Right ventricle myocardium inferior (tissue), 1 donor: ENCODE measurements around the gene DNAJA3. TPM values are rescaled to one million over a fixed set of nuclear protein-coding genes. Genes with fewer than 3 reads are reported as not detected.

Experiments used
- ATAC-seq: fragments of 200-7000 bp; cut with Tn5 transposase; one replicate; pipeline ENCODE4 v1.9.1; 2020; ENCODE audit warnings: mild to moderate bottlenecking, moderate library complexity
- DNase-seq: peaks from one replicate; pipeline ENCODE4 v3.0.0; 2021; ENCODE audit errors: missing footprints
- intact Hi-C: fragments of 100-400 bp; cut with DNase I; formaldehyde crosslinking; loops from one replicate; pipeline ENCODE4 v1.11.0; 2022
- total RNA-seq: library from RNA; stranded (reverse); fragmentation: NEBNext Ultra II Directional; extraction: Animal tissue kit (Norgen Biotek cat#: 25700); gene quantifications from one replicate; pipeline ENCODE4 v1.2.1, GENCODE V29; 2021
- donor health status: DM: no; HTN: yes; CAD: no; lungs with severe emphysema.

The DNAJA3 gene
- total RNA-seq, 1 donor from 2014 or later, result 71.4 TPM

DNA sequence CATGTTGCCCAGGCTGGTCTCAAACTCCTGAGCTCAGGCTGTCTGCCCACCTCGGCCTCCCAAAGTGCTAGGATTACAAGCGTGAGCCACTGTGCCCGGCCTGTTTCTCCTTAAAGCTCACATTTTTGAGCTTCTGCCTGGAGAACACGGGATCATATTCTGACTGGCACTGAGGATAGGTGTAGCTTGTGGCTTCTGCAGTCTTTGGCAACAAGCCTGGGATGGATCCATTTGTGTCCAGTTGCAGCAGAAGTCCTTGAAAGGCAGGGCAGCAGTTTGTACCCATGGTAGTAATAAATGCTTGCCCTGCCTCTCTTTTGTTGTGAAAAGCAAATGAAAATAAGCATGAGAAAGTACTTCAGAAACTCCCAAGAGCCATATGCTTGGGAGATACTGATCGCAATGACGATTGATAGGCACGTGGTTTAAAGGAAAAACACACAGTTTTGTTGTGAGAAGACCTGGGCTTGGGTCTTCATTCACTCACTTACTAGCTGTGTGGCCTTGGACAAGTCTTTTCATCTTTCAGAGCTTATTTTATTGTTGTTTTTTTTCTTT, 6.2 kb upstream of the DNAJA3 start:
- ATAC-seq, result no peak
- intact Hi-C loops, result no loop called here
- DNase-seq, result no peak

DNA sequence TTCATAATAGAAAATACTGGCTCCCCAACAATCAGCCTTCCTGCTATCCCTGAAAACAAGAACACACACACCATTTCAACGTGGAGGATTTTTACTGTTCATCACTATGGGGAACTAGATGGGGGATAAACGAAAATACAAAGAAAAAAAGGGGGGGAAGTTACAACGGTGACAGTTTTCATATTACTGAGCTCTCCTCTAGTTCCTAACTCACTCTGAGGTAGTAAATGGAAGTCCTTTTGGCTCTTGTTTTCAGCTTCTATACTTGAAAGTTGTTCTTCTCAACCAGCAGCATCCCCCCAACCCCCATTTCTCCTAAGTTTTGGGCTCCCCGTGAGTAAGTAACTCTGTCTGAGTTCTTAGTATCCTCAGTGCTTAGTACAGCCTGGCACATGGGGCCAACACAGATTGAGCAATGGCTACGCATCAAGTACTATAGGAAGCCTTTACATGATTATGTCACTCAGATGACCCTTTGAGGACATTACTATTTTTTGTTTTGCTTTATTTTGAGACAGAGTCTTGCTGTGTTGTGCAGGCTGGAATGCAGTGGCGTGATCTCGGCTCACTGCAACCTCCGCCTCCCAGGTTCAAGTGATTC, 5.1 kb upstream of the DNAJA3 start:
- DNase-seq (no peak), ATAC-seq (no peak)
- intact Hi-C loops, result no loop called here

DNA sequence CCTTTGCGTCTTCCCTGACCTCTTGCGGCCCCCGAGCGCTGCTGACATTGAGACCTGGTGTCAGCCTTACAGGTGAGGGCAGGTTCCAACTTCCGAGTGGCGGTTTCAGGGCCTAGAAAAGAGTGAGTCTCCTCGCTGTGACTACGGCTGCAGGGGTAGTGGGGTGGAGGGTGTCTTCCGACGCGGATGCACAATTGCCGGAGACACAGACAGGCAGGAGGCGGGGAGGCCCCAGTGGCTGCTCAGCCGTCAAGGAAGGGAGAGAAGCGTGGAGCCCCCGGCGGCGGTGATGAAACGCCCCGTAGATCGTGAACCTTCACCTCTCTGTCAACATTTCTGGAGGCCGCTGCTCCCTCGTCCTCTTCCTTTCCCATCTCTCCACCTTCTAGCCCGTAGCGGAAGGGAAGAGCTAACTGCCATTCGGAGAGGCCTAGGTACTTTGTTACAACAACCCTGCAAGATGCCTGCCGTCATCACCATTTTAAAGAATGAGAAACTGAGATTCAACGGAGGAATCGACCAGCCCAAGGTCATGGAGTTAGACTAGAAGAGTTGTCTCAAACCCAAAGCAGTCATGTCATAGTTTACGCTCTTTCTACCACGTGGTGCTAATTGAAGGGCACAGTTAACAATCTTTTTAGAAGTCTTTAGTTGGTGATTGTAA, 485 bp downstream of the DNAJA3 start:
- no peak for ATAC-seq
- DNase-seq, result no peak
- intact Hi-C loops, result no loop called here

DNA sequence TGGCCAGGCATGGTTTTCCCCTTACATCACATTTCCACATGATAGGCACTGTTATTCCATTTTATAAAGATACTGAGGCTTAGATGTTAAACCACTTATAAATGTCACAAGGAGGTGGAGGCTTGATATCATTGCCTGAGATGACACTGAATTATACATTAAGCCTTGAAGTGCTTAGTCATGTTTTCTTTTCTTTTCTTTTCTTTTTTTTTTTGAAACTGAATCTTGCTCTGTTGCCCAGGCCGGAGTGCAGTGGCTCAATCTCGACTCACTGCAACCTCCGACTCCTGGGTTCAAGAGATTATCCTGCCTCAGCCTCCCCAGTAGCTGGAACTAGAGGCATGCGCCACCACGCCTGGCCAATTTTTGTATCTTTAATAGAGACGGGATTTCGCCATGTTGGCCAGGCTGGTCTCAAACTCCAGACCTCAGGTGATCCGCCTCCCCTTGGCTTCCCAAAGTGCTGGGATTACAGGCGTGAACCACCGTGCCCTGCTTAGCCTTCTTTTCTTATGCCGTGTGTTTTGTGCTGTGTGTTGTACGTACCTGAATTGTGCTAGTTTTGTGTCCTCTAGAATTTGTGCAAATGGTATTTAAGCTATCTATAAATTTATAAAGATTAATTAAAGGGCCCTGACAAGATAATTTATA, 1.2 kb downstream of the DNAJA3 start:
- ATAC-seq (no peak), DNase-seq (no peak)
- intact Hi-C loops, result no loop called here

DNA sequence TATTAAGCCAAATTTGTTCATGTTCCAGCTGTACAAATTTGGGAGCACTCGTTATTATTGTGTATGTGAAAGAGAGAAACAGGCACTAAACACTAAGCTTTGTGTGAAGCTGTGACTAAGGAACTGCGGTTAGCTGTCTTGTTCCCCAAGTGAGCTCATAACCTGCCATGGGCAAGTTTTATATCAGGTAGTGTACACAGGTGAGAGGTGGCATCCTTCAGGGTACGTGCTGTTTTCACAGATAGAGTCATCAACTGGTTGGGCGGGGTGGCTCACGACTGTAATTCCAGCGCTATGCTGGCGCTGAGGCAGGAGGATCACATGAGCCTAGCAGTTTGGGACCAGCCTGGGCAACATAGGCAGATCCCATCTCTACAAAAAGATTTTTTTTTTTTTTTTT, 2.8 kb downstream of the DNAJA3 start:
- DNase-seq, result no peak
- no peak for ATAC-seq
- intact Hi-C loops, result no loop called here

DNA sequence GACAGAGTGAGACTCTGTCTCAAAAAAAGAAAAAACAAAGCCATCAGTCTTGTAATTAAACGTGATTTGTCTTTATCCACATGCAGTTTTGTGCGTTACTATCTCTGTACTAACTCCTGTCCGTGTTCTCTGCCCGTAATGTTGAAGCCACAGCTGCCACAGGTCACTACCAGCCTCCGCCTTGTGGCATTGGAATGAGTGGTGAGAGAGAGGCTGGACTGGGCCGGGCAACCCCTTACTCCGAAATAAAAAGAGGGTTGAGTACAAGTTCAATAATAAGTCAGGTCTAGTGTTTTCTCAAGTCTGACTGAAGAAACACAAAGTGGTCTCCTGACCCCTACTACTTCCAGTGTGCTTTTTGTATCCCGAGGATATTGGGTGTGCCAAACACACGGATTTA, 5.4 kb downstream of the DNAJA3 start:
- intact Hi-C loops, result no loop called here
- DNase-seq (no peak), ATAC-seq (no peak)

DNA sequence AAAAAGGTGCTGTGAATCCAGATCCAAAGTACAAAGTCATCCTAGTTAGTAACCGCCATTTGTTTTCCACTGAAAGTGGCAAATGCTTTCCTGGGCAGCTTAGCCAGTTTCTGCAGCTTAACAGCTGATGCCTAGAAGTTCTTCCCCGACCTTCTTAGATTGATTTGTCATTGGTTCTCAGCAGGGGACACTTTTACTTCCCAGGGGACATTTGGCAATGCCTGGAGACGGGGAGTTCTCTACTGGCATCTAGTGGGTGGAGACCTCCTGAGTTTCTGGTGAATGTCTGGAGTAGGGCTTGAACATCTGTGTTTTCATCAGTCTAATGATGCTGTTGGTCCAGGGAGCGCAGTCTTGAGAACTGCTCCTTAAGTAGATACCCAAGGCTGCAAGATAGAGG, 7.6 kb downstream of the DNAJA3 start:
- no peak for DNase-seq
- intact Hi-C loops, result no loop called here
- ATAC-seq, result no peak

DNA sequence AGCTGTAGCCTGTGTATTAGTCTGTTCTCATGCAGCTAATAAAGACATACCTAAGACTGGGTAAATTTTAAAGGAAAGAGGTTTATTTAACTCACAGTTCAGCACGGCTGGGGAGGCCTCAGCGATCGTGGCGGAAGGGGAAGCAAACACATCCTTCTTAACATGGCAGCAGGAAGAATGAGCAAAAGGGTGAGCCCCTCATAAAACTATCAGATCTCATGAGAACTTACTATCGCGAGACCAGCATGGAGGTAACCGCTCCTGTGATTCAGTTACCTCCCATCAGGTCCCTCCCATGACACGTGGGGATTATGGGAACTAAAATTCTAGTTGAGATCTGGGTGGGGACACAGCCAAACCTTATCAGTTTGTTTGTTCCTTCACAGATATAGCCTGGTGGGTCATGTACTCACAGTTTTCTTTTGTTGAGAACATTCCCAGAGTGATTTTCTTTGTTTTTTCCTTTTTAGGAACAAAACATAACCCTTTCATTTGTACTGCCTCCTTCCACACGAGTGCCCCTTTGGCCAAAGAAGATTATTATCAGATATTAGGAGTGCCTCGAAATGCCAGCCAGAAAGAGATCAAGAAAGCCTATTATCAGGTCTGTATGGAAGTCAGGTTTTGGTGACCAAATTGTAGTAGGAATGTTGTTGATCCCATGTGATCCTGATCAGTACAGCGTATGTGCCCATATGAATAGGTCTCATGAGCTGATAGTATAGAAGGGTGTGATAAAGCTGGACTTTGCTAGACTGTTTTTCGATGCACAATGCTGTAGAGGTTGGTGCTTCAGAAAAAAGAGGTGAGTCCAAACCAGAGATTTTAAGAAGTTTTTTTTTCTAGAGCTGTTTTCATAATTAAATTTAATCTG, 8.5 kb downstream of the DNAJA3 start:
- ATAC-seq (no peak), DNase-seq (no peak)
- intact Hi-C loops, result no loop called here

DNA sequence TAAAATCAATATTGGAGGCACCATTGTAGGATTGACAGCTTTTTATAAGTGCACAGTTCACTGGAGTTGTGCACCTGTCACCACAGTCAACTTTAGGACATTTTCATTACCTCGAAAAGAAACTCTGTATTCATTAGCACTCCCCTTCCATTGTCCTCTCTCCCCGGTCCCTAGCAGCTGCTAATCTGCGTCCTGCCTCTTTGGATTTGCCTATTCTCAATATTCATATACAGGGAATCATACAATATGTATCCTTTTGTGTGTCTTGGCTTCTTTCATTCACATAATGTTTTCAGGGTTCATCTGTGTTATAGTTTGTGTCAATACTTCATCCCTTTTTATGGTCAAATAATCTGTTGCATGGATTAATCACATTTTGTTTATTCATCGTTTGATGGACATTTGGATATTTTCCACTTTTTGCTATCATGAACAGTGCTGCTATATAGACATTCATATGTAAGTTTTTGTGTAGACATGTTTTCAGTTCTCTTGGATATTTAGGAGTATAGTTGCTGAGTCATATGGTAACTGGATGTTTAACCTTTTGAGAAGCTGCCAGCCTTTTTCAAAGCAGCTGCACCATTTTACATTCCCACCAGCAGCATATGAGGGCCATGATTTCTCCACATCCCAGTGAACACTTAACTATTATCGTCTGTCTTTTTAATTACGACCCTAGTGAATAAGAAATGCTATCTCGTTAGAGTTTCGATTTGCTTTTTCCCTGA, 9.8 kb downstream of the DNAJA3 start:
- intact Hi-C loops, result no loop called here
- ATAC-seq, result no peak

DNA sequence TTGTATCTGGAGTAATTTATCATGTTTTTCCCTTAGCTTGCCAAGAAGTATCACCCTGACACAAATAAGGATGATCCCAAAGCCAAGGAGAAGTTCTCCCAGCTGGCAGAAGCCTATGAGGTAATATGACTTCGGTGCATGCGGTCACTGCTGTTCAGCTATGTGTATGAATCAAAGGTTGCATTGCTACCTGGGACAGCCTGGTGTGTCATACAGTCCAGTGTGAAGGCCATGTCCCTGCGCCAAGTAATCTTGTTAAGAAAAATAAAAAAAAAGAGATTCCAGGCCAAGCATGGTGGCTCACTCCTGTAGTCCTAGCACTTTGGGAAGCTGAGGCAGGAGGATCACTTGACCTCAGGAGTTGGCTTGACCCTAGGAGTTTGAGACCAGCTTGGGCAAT, 11.7 kb downstream of the DNAJA3 start:
- no peak for ATAC-seq
- intact Hi-C loops, result no loop called here
- no peak for DNase-seq

More for the DNA sequence above, 9.8 kb downstream of the DNAJA3 start:
- DNase-seq, result no peak

DNA sequence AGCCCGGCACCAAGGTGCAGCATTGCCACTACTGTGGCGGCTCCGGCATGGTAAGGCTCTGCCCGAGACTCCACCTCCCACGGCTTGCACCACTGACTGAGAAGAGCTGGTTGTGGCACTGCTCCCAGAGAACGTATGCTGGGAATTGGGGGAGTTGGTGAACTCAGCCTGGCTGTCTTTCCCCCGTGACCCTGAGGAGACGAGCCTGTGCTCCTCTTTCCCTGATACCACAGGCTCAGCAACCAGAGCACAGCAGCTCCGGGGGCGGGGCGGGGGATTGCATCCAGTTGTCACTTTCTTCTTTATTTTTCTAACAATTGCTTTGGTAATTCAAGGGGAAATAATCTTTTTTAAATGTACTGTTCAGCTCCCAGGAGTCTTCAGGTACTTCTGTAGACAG, 16.7 kb downstream of the DNAJA3 start:
- intact Hi-C loops, result no loop called here
- DNase-seq (no peak), ATAC-seq (no peak)

DNA sequence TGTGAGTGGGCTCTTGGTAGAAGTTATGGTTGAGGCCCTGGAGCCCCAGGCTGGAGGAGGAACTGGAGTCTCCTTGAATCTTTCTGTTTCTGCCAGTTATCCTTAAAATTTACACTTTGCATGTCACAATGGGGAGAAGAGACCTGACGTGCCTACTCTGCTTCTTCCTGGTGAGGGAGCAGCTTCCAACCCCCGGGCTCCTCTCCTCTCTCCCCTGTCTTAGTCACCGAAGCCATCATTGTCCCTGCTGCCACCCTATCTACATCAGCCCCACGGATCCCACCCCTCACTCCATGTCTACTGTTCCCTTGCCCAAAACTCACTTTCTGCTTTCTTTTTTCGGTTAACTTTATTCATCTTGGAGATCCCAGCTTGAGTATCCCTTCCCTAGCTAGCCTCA, 17.6 kb downstream of the DNAJA3 start:
- no peak for DNase-seq
- intact Hi-C loops, result no loop called here
- no peak for ATAC-seq

DNA sequence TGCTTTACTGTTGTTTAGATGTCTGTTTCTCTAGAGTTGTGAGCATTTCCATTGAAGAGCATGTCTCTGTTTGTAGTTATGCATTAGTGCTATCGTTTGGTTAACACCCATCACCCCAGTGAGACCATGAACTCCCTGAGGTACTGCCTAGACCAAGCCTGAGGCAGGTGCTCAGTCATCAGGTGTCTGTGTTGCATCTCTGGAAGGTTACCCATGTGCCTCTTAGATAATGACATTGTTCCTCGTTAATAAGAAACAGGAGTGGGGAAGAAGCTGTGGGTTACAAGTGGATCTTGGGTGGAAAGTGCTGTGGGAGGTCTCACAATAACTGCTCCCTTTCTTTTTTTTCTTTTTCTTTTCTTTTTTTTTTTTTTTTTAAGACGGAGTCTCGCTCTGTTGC, 18.3 kb downstream of the DNAJA3 start:
- ATAC-seq (no peak), DNase-seq (no peak)
- intact Hi-C loops, result no loop called here

DNA sequence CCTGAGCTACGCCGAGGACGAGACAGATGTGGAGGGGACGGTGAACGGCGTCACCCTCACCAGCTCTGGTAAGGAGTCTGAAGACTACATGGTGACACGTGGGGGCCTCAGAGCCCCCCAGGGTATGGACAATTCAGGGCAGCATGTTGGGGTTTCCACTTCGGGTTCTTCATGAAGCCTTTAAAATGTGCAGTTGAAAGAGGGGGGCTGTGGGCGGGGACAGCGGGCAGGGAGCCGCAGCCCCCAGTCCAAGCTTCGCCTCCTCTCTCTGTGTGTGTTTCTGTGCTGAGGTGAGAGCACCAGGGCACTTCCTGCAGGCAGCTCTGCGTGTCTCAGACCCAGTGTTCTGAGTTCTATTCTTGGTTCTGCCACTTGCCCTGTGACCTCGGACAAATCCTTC, 24.8 kb downstream of the DNAJA3 start:
- DNase-seq (no peak), ATAC-seq (no peak)
- intact Hi-C loops, result no loop called here

DNA sequence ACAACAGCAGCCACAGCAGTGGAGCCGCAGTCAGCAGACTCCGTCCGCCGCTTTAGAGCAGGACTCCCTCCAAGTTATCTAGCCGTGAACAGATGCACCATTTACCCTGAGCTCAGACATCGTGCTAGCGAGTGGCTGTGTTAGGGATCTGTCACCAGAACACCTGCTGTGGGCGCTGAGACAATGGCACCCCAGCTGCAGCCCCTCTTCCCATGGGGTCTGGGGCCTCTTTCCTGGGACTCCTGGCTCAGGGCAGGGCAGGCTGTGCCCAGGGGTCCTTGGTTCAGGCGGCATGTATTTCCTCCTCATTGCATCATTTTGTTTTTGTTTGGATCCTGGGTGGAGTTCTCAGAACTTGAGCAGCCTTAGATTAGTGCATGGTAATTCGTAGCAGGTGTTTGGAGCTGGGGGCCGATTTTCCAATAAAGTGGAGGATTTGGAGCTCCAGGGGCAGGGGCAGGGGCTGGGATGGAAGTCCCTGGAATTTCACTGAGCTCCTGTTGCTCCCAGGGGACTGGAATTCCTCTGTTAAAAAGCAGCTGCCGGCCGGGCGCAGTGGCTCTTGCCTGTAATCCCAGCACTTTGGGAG, 25.4 kb downstream of the DNAJA3 start:
- intact Hi-C loops, result no loop called here
- DNase-seq (no peak), ATAC-seq (no peak)

DNA sequence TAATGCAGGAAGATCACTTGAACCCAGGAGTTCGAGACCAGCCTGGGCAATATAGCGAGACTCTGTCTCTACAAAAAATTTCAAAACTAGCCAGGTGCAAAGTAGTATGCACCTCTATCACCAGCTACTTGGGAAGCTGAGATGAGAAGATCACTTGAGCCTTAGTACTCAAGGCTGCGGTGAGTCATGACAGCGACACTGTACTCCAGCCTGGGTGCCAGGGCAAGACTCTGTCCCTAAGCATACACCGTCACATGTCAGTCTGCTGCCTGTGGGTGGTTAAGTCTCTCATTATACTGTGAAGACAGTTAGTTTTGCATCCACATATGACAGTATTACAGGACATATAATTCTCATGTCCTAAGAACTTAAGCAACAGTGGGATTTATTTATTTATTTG, 27.0 kb downstream of the DNAJA3 start:
- DNase-seq (no peak), ATAC-seq (no peak)
- intact Hi-C loops, result no loop called here

DNA sequence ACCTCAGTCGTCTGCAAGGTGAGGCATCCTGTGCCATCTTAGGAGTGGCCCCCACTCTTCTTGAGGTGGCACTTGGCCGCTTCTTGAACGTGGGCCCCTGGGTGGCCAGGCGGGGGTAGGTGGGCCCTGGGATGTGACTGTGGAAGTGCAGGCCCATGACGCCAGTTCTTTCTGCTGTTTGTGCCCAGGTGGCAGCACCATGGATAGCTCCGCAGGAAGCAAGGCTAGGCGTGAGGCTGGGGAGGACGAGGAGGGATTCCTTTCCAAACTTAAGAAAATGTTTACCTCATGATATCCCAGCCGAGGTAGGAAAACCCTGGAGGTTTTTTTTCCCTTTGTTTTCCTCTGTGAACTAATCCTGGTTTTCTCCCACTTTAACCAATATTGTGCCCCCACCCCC, 29.0 kb downstream of the DNAJA3 start:
- intact Hi-C loops, result no loop called here
- ATAC-seq (no peak), DNase-seq (no peak)

DNA sequence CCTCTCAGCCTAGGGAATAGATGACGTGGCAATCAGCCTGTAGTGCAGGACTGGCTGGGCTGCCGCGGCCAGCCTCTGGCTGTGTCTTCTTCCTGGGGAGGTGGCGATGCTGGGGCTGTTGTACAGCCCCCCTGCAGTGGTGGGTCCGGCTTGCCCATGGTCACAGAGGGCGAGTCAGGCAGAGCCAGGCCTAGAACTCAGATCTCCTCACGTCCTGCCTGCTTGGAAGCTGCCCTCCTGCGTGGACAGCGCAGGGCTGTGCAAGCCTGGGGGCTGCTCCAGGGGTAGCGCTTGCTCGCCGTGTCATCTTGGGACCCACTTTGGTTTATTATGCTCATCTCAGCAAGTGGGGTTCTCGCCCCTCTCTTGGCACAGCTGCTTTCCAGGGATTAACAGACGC, 29.4 kb downstream of the DNAJA3 start:
- ATAC-seq, result no peak
- no peak for DNase-seq
- intact Hi-C loops, result no loop called here
